Gastroesophageal sphincter (tissue), 3 donors: ENCODE data around the gene WNK2.

ENCODE experiments used
- CTCF ChIP-seq, 4 experiments: fragments of 200-600 bp in 2 of 4; fragments of 450-650 bp in 2 of 4; sonication (generic) in 1 of 4; IDR thresholded peaks; one replicate each; pipeline ENCODE4 v1.5.1; 2017 to 2019; ENCODE audit warnings: antibody characterized with exemption in 4 of 4, mild to moderate bottlenecking in 2 of 4, moderate library complexity in 2 of 4
- POLR2A ChIP-seq, 2 donors: fragments of 450-650 bp; IDR thresholded peaks; one replicate each; pipeline ENCODE4 v1.6.1; 2017; ENCODE audit warnings: antibody characterized with exemption in 2 of 2, mild to moderate bottlenecking in 2 of 2, moderate library complexity in 1 of 2
- POLR2AphosphoS5 ChIP-seq: sonication (generic); formaldehyde crosslinking; IDR thresholded peaks from one replicate; pipeline ENCODE4 v1.6.1; 2017; ENCODE audit warnings: antibody characterized with exemption

- TF ChIP-seq CTCF (IDR thresholded peaks at IDR 0.05) = no peak
- TF ChIP-seq POLR2AphosphoS5 = no peak
- no peak for TF ChIP-seq POLR2A (IDR thresholded peaks at IDR 0.05)
Observed at GRCh38 chr9:93237540-93237939, 53.6 kb downstream of the WNK2 start.
